ENCODE results near the gene NEGR1.
A peak's percentile ranks its signal among the peaks of the same experiment; 100 is the strongest.

The NEGR1 gene

GRCh38 chr1:71428029-71428428 is 854.3 kb downstream of the NEGR1 start:
- DNase-seq, result no peak

- DNase-seq, result no peak
Measured at GRCh38 chr1:71427066-71427465, 855.3 kb downstream of the NEGR1 start.

GRCh38 chr1:71424536-71424935 is 857.8 kb downstream of the NEGR1 start:
- DNase-seq, result no peak

- no peak for DNase-seq
Measured at GRCh38 chr1:71422221-71422620, 860.1 kb downstream of the NEGR1 start.

GRCh38 chr1:71417421-71417820 is 864.9 kb downstream of the NEGR1 start:
- DNase-seq, result no peak

- peak; percentile 72 for DNase-seq
Measured at GRCh38 chr1:71414179-71414578, 868.2 kb downstream of the NEGR1 start.

- no peak for DNase-seq
Measured at GRCh38 chr1:71413441-71414175, 868.7 kb downstream of the NEGR1 start.

GRCh38 chr1:71400050-71400449 is 882.3 kb downstream of the NEGR1 start:
- DNase-seq, result no peak

- no peak for DNase-seq
Measured at GRCh38 chr1:71399594-71399993, 882.7 kb downstream of the NEGR1 start.

GRCh38 chr1:71393301-71393700 is 889.0 kb downstream of the NEGR1 start:
- DNase-seq, result no peak

- no peak for DNase-seq
Measured at GRCh38 chr1:71390518-71390917, 891.8 kb downstream of the NEGR1 start.

- no peak for DNase-seq
Measured at GRCh38 chr1:71377886-71378285, 904.5 kb downstream of the NEGR1 start.

GRCh38 chr1:71372496-71372895 is 909.8 kb downstream of the NEGR1 start:
- no peak for DNase-seq

- no peak for DNase-seq
Measured at GRCh38 chr1:71371581-71371980, 910.8 kb downstream of the NEGR1 start.

- no peak for DNase-seq
Measured at GRCh38 chr1:71364236-71364635, 918.1 kb downstream of the NEGR1 start.

- no peak for DNase-seq
Measured at GRCh38 chr1:71362691-71363090, 919.6 kb downstream of the NEGR1 start.

GRCh38 chr1:71362076-71362475 is 920.3 kb downstream of the NEGR1 start:
- no peak for DNase-seq

GRCh38 chr1:71357708-71358107 is 924.6 kb downstream of the NEGR1 start:
- DNase-seq, result no peak

GRCh38 chr1:71351438-71351837 is 930.9 kb downstream of the NEGR1 start:
- no peak for DNase-seq

- no peak for DNase-seq
Measured at GRCh38 chr1:71350805-71351204, 931.5 kb downstream of the NEGR1 start.

- DNase-seq, result no peak
Measured at GRCh38 chr1:71350330-71350729, 932.0 kb downstream of the NEGR1 start.
